Measurements from ENCODE around the gene CLCN7. TPM values are rescaled to one million over a fixed set of nuclear protein-coding genes. Genes with fewer than 3 reads are reported as not detected.

CLCN7 gene
- total RNA-seq, 1 experiment from 2014 or later: 127 TPM

- POLR2A ChIA-PET: no interaction called here
- H3K9me3 Mint-ChIP-seq (ENCODE audit: unreplicated experiment): no peaks in the 10 kb centered on the region
Measured at GRCh38 chr16:1450841-1451240, 24.0 kb downstream of the CLCN7 start.

GRCh38 chr16:1450218-1450617, 24.6 kb downstream of the CLCN7 start:
- Mint-ChIP-seq H3K4me1 (ENCODE audit: low read depth, unreplicated experiment) (no peaks in the 10 kb centered on the region), H3K4me3 (ENCODE audit: unreplicated experiment) (no peak overlapping the region), H3K9me3 (ENCODE audit: unreplicated experiment) (no peaks in the 10 kb centered on the region), H3K27me3 (ENCODE audit: insufficient read depth, unreplicated experiment) (no peaks in the 10 kb centered on the region), H3K27ac (ENCODE audit: unreplicated experiment) (peak overlapping the region; percentile 30), H3K36me3 (ENCODE audit: insufficient read depth, unreplicated experiment) (peaks cover 4% of the 10 kb centered on the region)
- Histone ChIP-seq H3K36me3 (ENCODE audit: control insufficient read depth, insufficient read depth, low read length) (peaks cover 1% of the 10 kb centered on the region; the same call in 1 of the 2 replicates), H3K4me1 (no peaks in the 10 kb centered on the region), H3K4me3 (ENCODE audit: low read depth, low read length) (no peak overlapping the region), H3K9me3 (no peaks in the 10 kb centered on the region), H3K27me3 (replicated peaks; ENCODE audit: control insufficient read depth, insufficient read depth, low read length) (no peaks in the 10 kb centered on the region)
- intact Hi-C loops (cut with micrococcal nuclease; ENCODE audit: unreplicated experiment): no loop called here
- TF ChIP-seq CTCF (IDR thresholded peaks at IDR 0.05; ENCODE audit: insufficient read depth in 1 of 2, low read depth in 1 of 2, low read length in 1 of 2, severe bottlenecking in 1 of 2, unreplicated experiment in 1 of 2): peak; percentile 3 to 15
- POLR2A ChIA-PET: no interaction called here
- no TSS peak for BruUV-seq (replicated peaks)
- CTCF ChIA-PET: no interaction called here
- peak in 1 of 2 experiments; percentile 28 for DNase-seq

More at GRCh38 chr16:1450841-1451240, 24.0 kb downstream of the CLCN7 start:
- DNase-seq: no peak
- peaks cover 1% of the 10 kb centered on the region; the same call in 1 of the 2 replicates for H3K36me3 ChIP-seq (ENCODE audit: control insufficient read depth, insufficient read depth, low read length)
- no TSS peak for BruUV-seq (replicated peaks)
- no peak overlapping the region for H3K4me3 Mint-ChIP-seq (ENCODE audit: unreplicated experiment)
- peaks cover 5% of the 10 kb centered on the region for H3K36me3 Mint-ChIP-seq (ENCODE audit: insufficient read depth, unreplicated experiment)
- intact Hi-C loops (cut with micrococcal nuclease; ENCODE audit: unreplicated experiment): no loop called here
- no peaks in the 10 kb centered on the region for H3K9me3 ChIP-seq
- no peaks in the 10 kb centered on the region for H3K27me3 Mint-ChIP-seq (ENCODE audit: insufficient read depth, unreplicated experiment)
- H3K27me3 ChIP-seq (replicated peaks; ENCODE audit: control insufficient read depth, insufficient read depth, low read length): no peaks in the 10 kb centered on the region
- no peak overlapping the region for H3K27ac Mint-ChIP-seq (ENCODE audit: unreplicated experiment)
- no peaks in the 10 kb centered on the region for H3K4me1 Mint-ChIP-seq (ENCODE audit: low read depth, unreplicated experiment)
- no peaks in the 10 kb centered on the region for H3K4me1 ChIP-seq
- CTCF ChIA-PET: no interaction called here
- no peak for TF ChIP-seq CTCF (IDR thresholded peaks at IDR 0.05; ENCODE audit: insufficient read depth in 1 of 2, low read depth in 1 of 2, low read length in 1 of 2, severe bottlenecking in 1 of 2, unreplicated experiment in 1 of 2)
- H3K4me3 ChIP-seq (ENCODE audit: low read depth, low read length): no peak overlapping the region

GRCh38 chr16:1449201-1449788, 25.5 kb downstream of the CLCN7 start:
- Mint-ChIP-seq H3K27ac (ENCODE audit: unreplicated experiment) (no peak overlapping the region), H3K4me1 (ENCODE audit: low read depth, unreplicated experiment) (no peaks in the 10 kb centered on the region), H3K36me3 (ENCODE audit: insufficient read depth, unreplicated experiment) (no peaks in the 10 kb centered on the region), H3K9me3 (ENCODE audit: unreplicated experiment) (no peaks in the 10 kb centered on the region), H3K4me3 (ENCODE audit: unreplicated experiment) (no peak overlapping the region), H3K27me3 (ENCODE audit: insufficient read depth, unreplicated experiment) (no peaks in the 10 kb centered on the region)
- no peak for DNase-seq
- Histone ChIP-seq H3K27me3 (replicated peaks; ENCODE audit: control insufficient read depth, insufficient read depth, low read length) (no peaks in the 10 kb centered on the region), H3K4me1 (no peaks in the 10 kb centered on the region), H3K36me3 (ENCODE audit: control insufficient read depth, insufficient read depth, low read length) (peaks cover 1% of the 10 kb centered on the region; the same call in 1 of the 2 replicates), H3K4me3 (ENCODE audit: low read depth, low read length) (no peak overlapping the region), H3K9me3 (no peaks in the 10 kb centered on the region)
- CTCF ChIA-PET: no interaction called here
- TF ChIP-seq CTCF (IDR thresholded peaks at IDR 0.05; ENCODE audit: insufficient read depth in 1 of 2, low read depth in 1 of 2, low read length in 1 of 2, severe bottlenecking in 1 of 2, unreplicated experiment in 1 of 2): no peak
- no TSS peak for BruUV-seq (replicated peaks)
- intact Hi-C loops (cut with micrococcal nuclease; ENCODE audit: unreplicated experiment): no loop called here
- POLR2A ChIA-PET: no interaction called here
